CD14-positive monocyte (primary cell): ENCODE measurements around the gene ANAPC13. TPM values are rescaled to one million over a fixed set of nuclear protein-coding genes. Genes with fewer than 3 reads are reported as not detected.

ENCODE experiments used
- DNase-seq, 3 donors: peaks; one replicate each; pipeline ENCODE4 v3.0.0-alpha.2; 2011 to 2022
- H2AFZ ChIP-seq: 2 replicates; pipeline ENCODE4 v1.6.0; 2012; ENCODE audit warnings: mild to moderate bottlenecking, low read depth, low read length, inconsistent platforms; ENCODE audit not compliant: insufficient read depth, poor library complexity, severe bottlenecking
- H3K27ac ChIP-seq, 2 donors: 1 replicate in 1 of 2; 2 replicates in 1 of 2; pipeline ENCODE4 v1.5.1; 2012 to 2013; ENCODE audit warnings: low read length in 2 of 2, control low read depth in 1 of 2, inconsistent platforms in 1 of 2, low read depth in 1 of 2, mild to moderate bottlenecking in 1 of 2
- H3K27me3 ChIP-seq, 2 donors: one replicate each; pipeline versions ENCODE4 v1.6.0 to v1.6.1; 2011 to 2013; ENCODE audit warnings: low read length in 2 of 2; ENCODE audit not compliant: control insufficient read depth in 2 of 2, insufficient read depth in 2 of 2
- H3K36me3 ChIP-seq, 2 donors: replicated peaks in 1 of 2; 1 replicate in 1 of 2; 2 replicates in 1 of 2; pipeline versions ENCODE4 v1.5.1 to v1.6.1; 2012 to 2013; ENCODE audit warnings: low read length in 2 of 2, control low read depth in 1 of 2, inconsistent platforms in 1 of 2, mild to moderate bottlenecking in 1 of 2; ENCODE audit not compliant: insufficient read depth in 2 of 2, control insufficient read depth in 1 of 2
- H3K4me1 ChIP-seq, 2 donors: 1 replicate in 1 of 2; 2 replicates in 1 of 2; pipeline versions ENCODE4 v1.5.1 to v1.6.1; 2012 to 2013; ENCODE audit warnings: low read length in 2 of 2, control low read depth in 1 of 2, inconsistent platforms in 1 of 2, mild to moderate bottlenecking in 1 of 2, moderate library complexity in 1 of 2; ENCODE audit not compliant: insufficient read depth in 2 of 2, control insufficient read depth in 1 of 2
- H3K4me2 ChIP-seq: replicated peaks from 2 replicates; pipeline ENCODE3; 2012; ENCODE audit warnings: low read length, moderate library complexity, mild to moderate bottlenecking; ENCODE audit not compliant: poor library complexity, severe bottlenecking; ENCODE audit errors: extremely low read depth
- H3K4me3 ChIP-seq, 3 experiments: fragments of 200-600 bp in 1 of 3; sonication (generic) in 1 of 3; replicated peaks in 1 of 3; 1 replicate in 2 of 3; 2 replicates in 1 of 3; pipeline ENCODE4 v1.5.1; 2011 to 2013; ENCODE audit warnings: low read length in 3 of 3, mild to moderate bottlenecking in 3 of 3, control low read depth in 2 of 3, low read depth in 2 of 3, inconsistent platforms in 1 of 3, moderate library complexity in 1 of 3
- H3K79me2 ChIP-seq: 2 replicates; pipeline ENCODE4 v1.6.0; 2012; ENCODE audit warnings: mild to moderate bottlenecking, control low read depth, inconsistent platforms, low read length, moderate library complexity; ENCODE audit not compliant: insufficient read depth
- H3K9ac ChIP-seq: 2 replicates; pipeline ENCODE4 v1.6.0; 2017; ENCODE audit warnings: low read length, mild to moderate bottlenecking; ENCODE audit not compliant: insufficient read depth, poor library complexity, severe bottlenecking
- H3K9me3 ChIP-seq, 2 donors: replicated peaks in 1 of 2; 1 replicate in 1 of 2; 2 replicates in 1 of 2; pipeline versions ENCODE4 v1.5.1 to v1.6.1; 2012 to 2013; ENCODE audit warnings: low read length in 2 of 2, control low read depth in 1 of 2; ENCODE audit not compliant: control insufficient read depth in 1 of 2, insufficient read depth in 1 of 2
- H4K20me1 ChIP-seq: 2 replicates; pipeline ENCODE4 v1.6.0; 2012; ENCODE audit warnings: mild to moderate bottlenecking, low read length, control low read depth, moderate library complexity; ENCODE audit not compliant: insufficient read depth
- H3K27ac Mint-ChIP-seq, 7 donors: one replicate each; pipeline ENCODE4 v1.8.0; 2020; ENCODE audit warnings: mild to moderate bottlenecking in 7 of 7, mixed read lengths in 7 of 7, moderate library complexity in 6 of 7, inconsistent platforms in 2 of 7
- H3K27me3 Mint-ChIP-seq, 3 donors: one replicate each; pipeline ENCODE4 v1.8.0; 2021 to 2022; ENCODE audit warnings: low read depth in 3 of 3, mild to moderate bottlenecking in 3 of 3, mixed read lengths in 3 of 3, moderate library complexity in 3 of 3, inconsistent platforms in 1 of 3
- H3K36me3 Mint-ChIP-seq, 2 donors: one replicate each; pipeline ENCODE4 v1.8.0; 2020; ENCODE audit warnings: mixed read lengths in 2 of 2, inconsistent platforms in 1 of 2, mild to moderate bottlenecking in 1 of 2
- H3K4me1 Mint-ChIP-seq: one replicate; pipeline ENCODE4 v1.8.0; 2020; ENCODE audit warnings: mild to moderate bottlenecking, mixed read lengths
- H3K4me3 Mint-ChIP-seq, 2 donors: one replicate each; pipeline ENCODE4 v1.8.0; 2020; ENCODE audit warnings: mild to moderate bottlenecking in 2 of 2, mixed read lengths in 2 of 2, moderate library complexity in 1 of 2
- H3K9me3 Mint-ChIP-seq, 7 donors: one replicate each; pipeline ENCODE4 v1.8.0; 2020 to 2022; ENCODE audit warnings: mixed read lengths in 7 of 7, mild to moderate bottlenecking in 6 of 7, moderate library complexity in 6 of 7, inconsistent platforms in 2 of 7
- CTCF ChIP-seq: fragments of 200-600 bp; IDR thresholded peaks from one replicate; pipeline ENCODE4 v1.8.0; 2022; ENCODE audit warnings: antibody characterized with exemption, mild to moderate bottlenecking
- WGBS: methylation state at CpG from one replicate; pipeline ENCODE4 v1.1.5; 2013; ENCODE audit warnings: missing lambda C conversion rate; ENCODE audit not compliant: insufficient coverage; 5-methylcytosine and 5-hydroxymethylcytosine counted together
- intact Hi-C, 2 donors: fragments of 100-400 bp; cut with micrococcal nuclease; formaldehyde crosslinking; loops; one replicate each; pipeline versions ENCODE4 v1.15.0 to v1.15.1; 2023
- polyA plus RNA-seq, 3 donors: library from polyadenylated mRNA; depleted of rRNA in 1 of 3; unstranded in 2 of 3; stranded (reverse) in 1 of 3; fragments of 300-500 nt in 2 of 3; fragments of >200 nt in 1 of 3; fragmentation: Illumina TruSeq in 2 of 3; gene quantifications; 1 replicate in 2 of 3; 2 replicates in 1 of 3; pipeline ENCODE4 v1.2.3, GENCODE V29; 2012 to 2021

ANAPC13 gene
- polyA plus RNA-seq, 3 donors: 33.5 to 102 (median 92.4) TPM

DNA sequence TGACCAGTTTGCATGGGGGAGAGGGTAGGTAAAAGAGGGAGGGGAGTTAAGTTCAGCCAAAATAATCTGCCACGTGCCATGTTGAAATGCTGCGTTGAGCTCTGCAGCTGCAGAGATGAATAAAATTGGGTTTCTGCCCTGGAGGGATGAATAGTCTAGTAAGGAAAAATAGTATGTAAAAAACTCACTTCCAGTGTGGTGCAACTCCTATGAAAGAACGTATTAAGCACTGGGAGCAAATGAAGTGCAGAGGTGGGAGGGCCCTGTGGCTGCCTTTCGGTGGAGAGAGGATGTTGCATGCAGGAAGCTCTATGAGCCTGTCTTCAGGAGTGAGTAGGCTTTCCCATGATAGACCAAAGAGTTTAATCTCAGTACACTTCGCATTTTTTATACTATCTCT, 8.7 kb upstream of the ANAPC13 start:
- peaks cover 20% of the 10 kb centered on the region for H3K4me1 Mint-ChIP-seq
- no peaks in the 10 kb centered on the region for H3K27me3 Mint-ChIP-seq
- intact Hi-C loops: no loop called here
- H3K27ac Mint-ChIP-seq: peak overlapping the region in 3 of 7 donors; percentile 12 to 73 (median 35)
- WGBS: 48% methylated on average over 4 of the region's 5 CpGs
- peaks cover 34% of the 10 kb centered on the region for H4K20me1 ChIP-seq
- H3K79me2 ChIP-seq: peaks cover 100% of the 10 kb centered on the region
- no peak overlapping the region for H3K27ac ChIP-seq
- DNase-seq: no peak
- TF ChIP-seq CTCF: no peak
- peaks cover 18 to 35% of the 10 kb centered on the region in 2 donors for H3K36me3 ChIP-seq
- no peak overlapping the region for H2AFZ ChIP-seq
- peaks cover 0 to 6% of the 10 kb centered on the region in 2 donors for H3K4me1 ChIP-seq
- H3K9me3 ChIP-seq: no peaks in the 10 kb centered on the region
- no peak overlapping the region for H3K4me3 ChIP-seq
- H3K4me2 ChIP-seq: no peak overlapping the region
- no peak overlapping the region for H3K4me3 Mint-ChIP-seq
- H3K9me3 Mint-ChIP-seq: peaks cover 0 to 13% (median 3%) of the 10 kb centered on the region in 7 donors
- peaks cover 41 to 49% of the 10 kb centered on the region in 2 donors for H3K36me3 Mint-ChIP-seq
- H3K27me3 ChIP-seq: no peaks in the 10 kb centered on the region
- no peak overlapping the region for H3K9ac ChIP-seq

DNA sequence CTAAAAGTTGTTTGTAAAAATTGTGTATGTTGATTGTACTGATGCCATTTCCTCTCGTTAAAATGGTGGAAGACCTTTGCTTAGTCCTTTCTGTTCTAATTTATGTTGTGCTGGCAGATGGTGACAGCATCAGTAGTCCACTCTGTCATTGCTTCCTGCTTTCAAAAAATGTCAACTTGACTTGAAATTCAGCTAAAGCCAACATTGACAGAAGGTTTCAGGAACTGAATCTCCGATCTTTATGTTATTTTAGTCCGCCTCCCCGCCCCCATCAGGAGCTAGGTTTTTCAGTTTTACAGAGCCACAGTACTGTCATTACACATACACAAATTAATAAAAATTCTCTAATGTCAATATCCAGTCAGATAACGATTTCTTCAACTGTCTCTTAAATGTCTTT, 1.6 kb upstream of the ANAPC13 start:
- Histone ChIP-seq H4K20me1 (no peaks in the 10 kb centered on the region), H3K9ac (peak overlapping the region; percentile 96), H3K27me3 (no peaks in the 10 kb centered on the region), H3K4me3 (peak overlapping the region; percentile 85 to 95 (median 94)), H2AFZ (no peak overlapping the region), H3K4me2 (peak overlapping the region; percentile 87), H3K79me2 (peaks cover 83% of the 10 kb centered on the region), H3K4me1 (peaks cover 41 to 45% of the 10 kb centered on the region in 2 donors), H3K36me3 (peaks cover under 1 to 3% of the 10 kb centered on the region in 2 donors), H3K9me3 (no peaks in the 10 kb centered on the region), H3K27ac (peak overlapping the region; percentile 96 to 99)
- H3K9me3 Mint-ChIP-seq: no peaks in the 10 kb centered on the region
- H3K27ac Mint-ChIP-seq: peak overlapping the region; percentile 96 to 100 (median 99)
- intact Hi-C loops: loop anchor here (10.0 kb wide), 2 partner anchors 57 to 683 kb away; partner anchors contain the start of gene SRPRB (in 1 of the 2)
- no peak for TF ChIP-seq CTCF
- peaks cover 4 to 8% of the 10 kb centered on the region in 2 donors for H3K36me3 Mint-ChIP-seq
- WGBS: 4% methylated on average over 3 of the region's 5 CpGs
- peaks cover 0 to 3% (median 0%) of the 10 kb centered on the region in 3 donors for H3K27me3 Mint-ChIP-seq
- peaks cover 48% of the 10 kb centered on the region for H3K4me1 Mint-ChIP-seq
- peak overlapping the region; percentile 96 for H3K4me3 Mint-ChIP-seq
- peak; percentile 81 for DNase-seq
